Fibroblast of lung (primary cell): ENCODE results near the gene CIB2. TPM values are rescaled to one million over a fixed set of nuclear protein-coding genes. Genes with fewer than 3 reads are reported as not detected.
"Not testable (repeated sequence)": the region's sequence is repeated elsewhere in the genome, so short reads cannot be mapped to it uniquely, and the experiment has no call there.

Experiments used
- DNase-seq, 2 donors: peaks; one replicate each; pipeline versions ENCODE4 v3.0.0 to v3.0.0-alpha.2; 2010; ENCODE audit warnings: low read depth in 2 of 2
- H2AFZ ChIP-seq: 2 replicates; pipeline ENCODE4 v1.5.1; 2012; ENCODE audit warnings: low read length, control low read depth, inconsistent platforms
- H3K27ac ChIP-seq: 2 replicates; pipeline ENCODE4 v1.5.1; 2011; ENCODE audit warnings: low read length, control low read depth; ENCODE audit not compliant: insufficient read depth
- H3K27me3 ChIP-seq: 2 replicates; pipeline ENCODE4 v1.5.1; 2011; ENCODE audit warnings: mild to moderate bottlenecking, low read length; ENCODE audit not compliant: control insufficient read depth, insufficient read depth
- H3K36me3 ChIP-seq: 2 replicates; pipeline ENCODE4 v1.5.1; 2011; ENCODE audit warnings: low read length; ENCODE audit not compliant: control insufficient read depth, insufficient read depth
- H3K4me1 ChIP-seq: 2 replicates; pipeline ENCODE4 v1.5.1; 2011; ENCODE audit warnings: low read length; ENCODE audit not compliant: control insufficient read depth, insufficient read depth; ENCODE audit errors: extremely low read depth
- H3K4me2 ChIP-seq: 2 replicates; pipeline ENCODE4 v1.5.1; 2011; ENCODE audit warnings: low read length, control low read depth; ENCODE audit not compliant: insufficient read depth; ENCODE audit errors: extremely low read depth
- H3K4me3 ChIP-seq, 4 experiments: fragments of 200-600 bp in 1 of 4; sonication (generic) in 1 of 4; replicated peaks in 1 of 4; 2 replicates each; pipeline ENCODE4 v1.5.1; 2011 to 2016; ENCODE audit warnings: low read length in 4 of 4, low read depth in 3 of 4, mild to moderate bottlenecking in 3 of 4, control low read depth in 2 of 4, inconsistent platforms in 1 of 4, mixed read lengths in 1 of 4; ENCODE audit not compliant: insufficient read depth in 1 of 4; ENCODE audit errors: control extremely low read depth in 1 of 4
- H3K79me2 ChIP-seq: 2 replicates; pipeline ENCODE4 v1.5.1; 2012; ENCODE audit warnings: mild to moderate bottlenecking, low read length, inconsistent platforms; ENCODE audit not compliant: control insufficient read depth, insufficient read depth
- H3K9ac ChIP-seq: 2 replicates; pipeline ENCODE4 v1.5.1; 2011; ENCODE audit warnings: mild to moderate bottlenecking, low read length, control low read depth; ENCODE audit not compliant: insufficient read depth
- H3K9me3 ChIP-seq: 2 replicates; pipeline ENCODE4 v1.5.1; 2012; ENCODE audit warnings: low read depth, low read length; ENCODE audit not compliant: control insufficient read depth, insufficient read depth
- H4K20me1 ChIP-seq: 2 replicates; pipeline ENCODE4 v1.5.1; 2011; ENCODE audit warnings: low read length; ENCODE audit not compliant: control insufficient read depth, insufficient read depth; ENCODE audit errors: extremely low read depth
- EZH2 ChIP-seq: IDR thresholded peaks from 2 replicates; pipeline ENCODE4 v1.5.1; 2012; ENCODE audit warnings: low read length, control low read depth, mild to moderate bottlenecking; ENCODE audit errors: missing control alignments
- polyA plus RNA-seq, 2 donors: library from polyadenylated mRNA; depleted of rRNA in 1 of 2; stranded (reverse) in 1 of 2; unstranded in 1 of 2; fragments of >200 nt; gene quantifications; 2 replicates each; pipeline ENCODE4 v1.2.1, GENCODE V29; 2011 to 2012; ENCODE audit warnings: missing spikeins in 1 of 2
- total RNA-seq: library from RNA; depleted of rRNA; stranded (reverse); fragments of >200 nt; gene quantifications from 2 replicates; pipeline ENCODE4 v1.2.1, GENCODE V29; 2014
- TF ChIP-seq, protein P1 (sequence below), 2 donors: IDR thresholded peaks in 1 of 2; conservative IDR thresholded peaks in 1 of 2; 1 replicate in 1 of 2; 2 replicates in 1 of 2; pipeline ENCODE4 v1.5.1; 2011 to 2012; ENCODE audit warnings: low read length in 2 of 2, control low read depth in 1 of 2, inconsistent platforms in 1 of 2, low read depth in 1 of 2, mild to moderate bottlenecking in 1 of 2

The CIB2 gene
- total and polyA plus RNA-seq, 2 donors (not counting 1 experiment from before 2014, with no cell fraction given) = 3.1 to 4.2 TPM

GRCh38 chr15:78156653-78157052 is 25.4 kb upstream of the CIB2 start:
- Histone ChIP-seq H3K4me3 (no peak overlapping the region), H3K4me1 (no peaks in the 10 kb centered on the region), H3K36me3 (no peaks in the 10 kb centered on the region), H3K4me2 (no peak overlapping the region), H3K27ac (no peak overlapping the region), H4K20me1 (no peaks in the 10 kb centered on the region), H3K27me3 (no peaks in the 10 kb centered on the region), H3K9me3 (no peaks in the 10 kb centered on the region), H2AFZ (no peak overlapping the region), H3K9ac (no peak overlapping the region), H3K79me2 (peaks cover 2% of the 10 kb centered on the region)
- no peak for DNase-seq
- TF ChIP-seq, protein P1, sequence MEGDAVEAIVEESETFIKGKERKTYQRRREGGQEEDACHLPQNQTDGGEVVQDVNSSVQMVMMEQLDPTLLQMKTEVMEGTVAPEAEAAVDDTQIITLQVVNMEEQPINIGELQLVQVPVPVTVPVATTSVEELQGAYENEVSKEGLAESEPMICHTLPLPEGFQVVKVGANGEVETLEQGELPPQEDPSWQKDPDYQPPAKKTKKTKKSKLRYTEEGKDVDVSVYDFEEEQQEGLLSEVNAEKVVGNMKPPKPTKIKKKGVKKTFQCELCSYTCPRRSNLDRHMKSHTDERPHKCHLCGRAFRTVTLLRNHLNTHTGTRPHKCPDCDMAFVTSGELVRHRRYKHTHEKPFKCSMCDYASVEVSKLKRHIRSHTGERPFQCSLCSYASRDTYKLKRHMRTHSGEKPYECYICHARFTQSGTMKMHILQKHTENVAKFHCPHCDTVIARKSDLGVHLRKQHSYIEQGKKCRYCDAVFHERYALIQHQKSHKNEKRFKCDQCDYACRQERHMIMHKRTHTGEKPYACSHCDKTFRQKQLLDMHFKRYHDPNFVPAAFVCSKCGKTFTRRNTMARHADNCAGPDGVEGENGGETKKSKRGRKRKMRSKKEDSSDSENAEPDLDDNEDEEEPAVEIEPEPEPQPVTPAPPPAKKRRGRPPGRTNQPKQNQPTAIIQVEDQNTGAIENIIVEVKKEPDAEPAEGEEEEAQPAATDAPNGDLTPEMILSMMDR (conservative IDR thresholded peaks at IDR 0.05 in 1 of 2, IDR thresholded peaks at IDR 0.05 in 1 of 2; ENCODE audit: low read depth in 1 of 2, low read length in 2 of 2) = no peak
- TF ChIP-seq EZH2 = no peak

DNA sequence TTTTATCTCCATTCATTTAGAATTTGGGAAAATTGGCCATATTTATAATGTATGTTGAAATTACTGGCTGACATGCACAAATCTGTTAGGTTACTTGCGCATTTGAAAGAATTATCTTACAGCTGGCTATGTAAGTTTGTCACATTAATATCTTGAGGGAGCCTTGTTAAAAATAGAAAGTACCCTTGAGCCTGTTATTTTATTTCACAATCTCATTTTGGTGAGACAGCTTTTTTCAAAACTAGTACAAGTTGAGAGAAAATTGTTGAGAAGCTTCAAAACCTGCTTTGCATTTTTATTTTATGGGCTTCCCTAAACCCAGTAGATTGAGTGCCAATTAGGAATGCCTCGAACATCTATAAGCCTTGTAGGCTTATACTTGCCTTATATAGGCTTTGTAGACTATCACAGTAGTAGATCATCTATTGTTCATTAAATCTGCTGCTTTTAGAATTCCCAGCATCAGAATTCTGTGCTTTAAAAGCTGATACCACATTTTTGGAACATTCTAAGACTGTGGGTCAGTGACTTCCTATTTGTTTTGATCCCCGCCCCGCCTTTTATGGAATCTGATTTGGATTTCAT is 24.2 kb upstream of the CIB2 start:
- DNase-seq = peak in 1 of 2 donors; percentile 42
- TF ChIP-seq, protein P1 (conservative IDR thresholded peaks at IDR 0.05 in 1 of 2, IDR thresholded peaks at IDR 0.05 in 1 of 2; ENCODE audit: low read depth in 1 of 2, low read length in 2 of 2) = no peak
- no peak for TF ChIP-seq EZH2
- H3K9ac ChIP-seq = no peak overlapping the region

GRCh38 chr15:78154955-78155354 is 23.7 kb upstream of the CIB2 start:
- Histone ChIP-seq H3K4me1 (no peaks in the 10 kb centered on the region), H3K79me2 (peaks cover 10% of the 10 kb centered on the region), H4K20me1 (no peaks in the 10 kb centered on the region), H3K27ac (no peak overlapping the region), H3K9ac (no peak overlapping the region), H3K4me3 (no peak overlapping the region), H3K27me3 (no peaks in the 10 kb centered on the region), H3K9me3 (no peaks in the 10 kb centered on the region), H2AFZ (no peak overlapping the region), H3K4me2 (no peak overlapping the region), H3K36me3 (no peaks in the 10 kb centered on the region)
- no peak for TF ChIP-seq EZH2
- TF ChIP-seq, protein P1 (conservative IDR thresholded peaks at IDR 0.05 in 1 of 2, IDR thresholded peaks at IDR 0.05 in 1 of 2; ENCODE audit: low read depth in 1 of 2, low read length in 2 of 2) = no peak
- DNase-seq = no peak

More for the DNA sequence above, 24.2 kb upstream of the CIB2 start:
- Histone ChIP-seq H2AFZ (no peak overlapping the region), H3K4me2 (no peak overlapping the region), H3K79me2 (peaks cover 6% of the 10 kb centered on the region), H3K9me3 (no peaks in the 10 kb centered on the region), H4K20me1 (no peaks in the 10 kb centered on the region), H3K36me3 (no peaks in the 10 kb centered on the region), H3K27ac (no peak overlapping the region), H3K4me3 (no peak overlapping the region), H3K4me1 (no peaks in the 10 kb centered on the region), H3K27me3 (no peaks in the 10 kb centered on the region)

DNA sequence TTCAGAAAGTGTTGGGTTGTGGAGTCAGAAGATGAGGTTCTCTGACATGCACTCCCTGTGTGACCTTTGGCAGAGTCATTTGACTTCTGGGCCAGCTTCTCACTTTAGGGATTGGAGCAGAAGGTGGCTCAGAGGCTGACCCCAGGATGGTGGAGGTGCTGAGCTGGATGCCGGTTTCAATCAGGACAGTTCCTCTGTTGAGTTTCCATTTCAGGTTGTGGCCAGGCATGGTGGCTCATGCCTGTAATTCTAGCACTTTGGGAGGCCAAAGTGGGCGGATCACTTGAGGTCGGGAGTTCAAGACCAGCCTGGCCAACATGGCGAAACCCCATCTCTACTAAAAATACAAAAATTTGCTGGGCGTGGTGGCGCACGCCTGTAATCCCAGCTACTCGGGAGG is 19.8 kb upstream of the CIB2 start:
- not testable (repeated sequence) for DNase-seq, H2AFZ ChIP-seq, H3K9me3 ChIP-seq, H3K4me3 ChIP-seq, H3K27ac ChIP-seq, H3K9ac ChIP-seq, H3K36me3 ChIP-seq, H4K20me1 ChIP-seq, H3K4me1 ChIP-seq, H3K27me3 ChIP-seq, H3K4me2 ChIP-seq
- peaks cover 15% of the 10 kb centered on the region for H3K79me2 ChIP-seq
